K562 (cell line): ENCODE results near the gene EGLN3. TPM values are rescaled to one million over a fixed set of nuclear protein-coding genes. Genes with fewer than 3 reads are reported as not detected.

Experiments used
- BRD9 ChIP-seq: fragments of 450-650 bp; IDR thresholded peaks from 2 replicates; pipeline ENCODE4 v1.6.1; 2018; ENCODE audit warnings: low read depth; ENCODE audit not compliant: partially characterized antibody
- CHAMP1 ChIP-seq: fragments of 450-650 bp; IDR thresholded peaks from 2 replicates; pipeline ENCODE4 v1.6.1; 2016; ENCODE audit warnings: mild to moderate bottlenecking
- MGA ChIP-seq: fragments of 450-650 bp; IDR thresholded peaks from 2 replicates; pipeline ENCODE4 v1.6.1; 2016; ENCODE audit warnings: mild to moderate bottlenecking, moderate library complexity
- NFATC3 ChIP-seq: fragments of 450-650 bp; IDR thresholded peaks from 2 replicates; pipeline ENCODE4 v1.6.1; 2017; ENCODE audit warnings: mild to moderate bottlenecking
- RUNX1 ChIP-seq: sonication (generic); IDR thresholded peaks from 2 replicates; pipeline ENCODE4 v1.6.1; 2016; ENCODE audit warnings: antibody characterized with exemption, low read depth
- TBL1XR1 ChIP-seq, 2 experiments: IDR thresholded peaks; 2 replicates each; pipeline ENCODE4 v1.6.1; 2012; ENCODE audit warnings: improper control_type of control experiment in 2 of 2, low read length in 2 of 2, mild to moderate bottlenecking in 1 of 2
- TCF15 ChIP-seq: fragments of 250-450 bp; sonication (Bioruptor Pico); IDR thresholded peaks from 2 replicates; pipeline ENCODE4 v1.8.0; 2022; ENCODE audit warnings: moderate library complexity, mild to moderate bottlenecking, inconsistent platforms
- ZNF175 ChIP-seq: fragments of 200-800 bp; sonication (Bioruptor generic); IDR thresholded peaks from 2 replicates; pipeline ENCODE4 v1.6.1; 2016; ENCODE audit warnings: low read depth, mild to moderate bottlenecking, missing genetic modification characterization, missing compliant biosample characterization
- ZNF655 ChIP-seq: fragments of 250-450 bp; sonication (Bioruptor Pico); IDR thresholded peaks from 2 replicates; pipeline ENCODE4 v1.5.0; 2021
- ZNF707 ChIP-seq: fragments of 250-450 bp; sonication (Bioruptor Pico); conservative IDR thresholded peaks from 2 replicates; pipeline ENCODE4 v1.8.0; 2022; ENCODE audit warnings: inconsistent platforms, mild to moderate bottlenecking, moderate library complexity
- polyA plus RNA-seq, 8 experiments: library from polyadenylated mRNA; depleted of rRNA in 4 of 8; stranded (reverse) in 5 of 8; unstranded in 3 of 8; fragments of >200 nt; fragmentation: Nextera tagmentation in 2 of 8; fragmentation: Illumina TruSeq in 1 of 8; extraction: Ambion mirVana in 2 of 8; extraction: Trizol in 1 of 8; gene quantifications; 2 replicates each; pipeline versions ENCODE4 v1.2.1 to v1.2.3, GENCODE V29; 2011 to 2014; ENCODE audit warnings: inconsistent platforms in 1 of 8, missing spikeins in 1 of 8
- total RNA-seq, 7 experiments: library from RNA; depleted of rRNA in 6 of 7; stranded (reverse); fragments of >200 nt in 6 of 7; fragmentation: Illumina TruSeq in 2 of 7; extraction: Trizol in 2 of 7; gene quantifications; 2 replicates each; pipeline versions ENCODE4 v1.2.1 to v1.2.3, GENCODE V29; 2011 to 2021; ENCODE audit warnings: low replicate concordance in 1 of 7

Gene EGLN3
- total and polyA plus RNA-seq, 9 of the 15 experiments (the other 6 are each of a cell fraction or from before 2014, with no cell fraction given): 2.5 to 87.6 (median 5.8) TPM

- TF ChIP-seq CHAMP1 (no peak), TBL1XR1 (IDR thresholded peaks at IDR 0.05; ENCODE audit: low read length in 2 of 2) (no peak), TCF15 (CRISPR knock-in tag) (no peak), NFATC3 (no peak), ZNF707 (CRISPR knock-in tag) (no peak), BRD9 (peak; percentile 66), MGA (no peak), RUNX1 (no peak), ZNF655 (CRISPR knock-in tag) (no peak), ZNF175 (CRISPR knock-in tag) (no peak)
These were observed 13.9 kb upstream of the EGLN3 start (continued) for GRCh38 chr14:33964599-33965317.
